GM12878 (cell line): ENCODE measurements around the gene OR1S1. TPM values are rescaled to one million over a fixed set of nuclear protein-coding genes. Genes with fewer than 3 reads are reported as not detected.

Experiments
- ATAC-seq: fragments of 200-7000 bp; cut with Tn5 transposase; 3 replicates; pipeline ENCODE4 v1.9.1; 2020; ENCODE audit warnings: mild to moderate bottlenecking, moderate library complexity
- BruUV-seq: library from RNA; stranded (reverse); fragments of 400-500 nt; replicated peaks from 2 replicates; lab custom pipeline; 2021; lab: Mats Ljungman, UMichigan
- CTCF ChIA-PET: fragments of 300-600 bp; sonication (Branson Sonifier 250); formaldehyde crosslinking; extraction: SDS; loops from one replicate; lab custom pipeline; 2021; ENCODE audit warnings: inconsistent platforms; lab: Yijun Ruan, JAX
- POLR2A ChIA-PET: fragments of 350-600 bp; formaldehyde crosslinking; extraction: SDS; loops from one replicate; lab custom pipeline; 2021; ENCODE audit warnings: inconsistent platforms; lab: Charles Lee
- RAD21 ChIA-PET: fragments of 300-600 bp; sonication (Branson Sonifier 250); formaldehyde crosslinking; loops from one replicate; lab custom pipeline; 2023; ENCODE audit warnings: antibody characterized with exemption; ENCODE audit not compliant: unreplicated experiment; lab: Charles Lee
- SMC1A ChIA-PET: fragments of 300-600 bp; sonication (Branson Sonifier 250); formaldehyde crosslinking; loops from one replicate; lab custom pipeline; 2023; ENCODE audit not compliant: unreplicated experiment, uncharacterized antibody; lab: Charles Lee
- DNase-seq: peaks from one replicate; pipeline ENCODE4 v3.0.0-alpha.2; 2011; ENCODE audit warnings: low read depth, low spot score
- FAIRE-seq: peaks from 3 replicates; lab custom pipeline; 2011; peaks lifted over from hg19 to GRCh38; lab: Jason Lieb, UNC
- H2AFZ ChIP-seq: 2 replicates; pipeline ENCODE4 v1.6.0; 2011; ENCODE audit warnings: low read depth, low read length, control low read depth; ENCODE audit not compliant: control insufficient read depth
- H3K27ac ChIP-seq: 2 replicates; pipeline ENCODE4 v1.5.1; 2011; ENCODE audit warnings: control low read depth; ENCODE audit not compliant: control insufficient read depth, insufficient read depth
- H3K27me3 ChIP-seq, 2 experiments: replicated peaks in 1 of 2; 2 replicates each; pipeline versions ENCODE4 v1.6.0 to v1.6.1; 2011; ENCODE audit warnings: low read length in 1 of 2; ENCODE audit not compliant: control insufficient read depth in 2 of 2, insufficient read depth in 2 of 2
- H3K36me3 ChIP-seq, 2 experiments: 2 replicates each; pipeline ENCODE4 v1.5.1; 2011; ENCODE audit warnings: low read length in 1 of 2; ENCODE audit not compliant: control insufficient read depth in 2 of 2, insufficient read depth in 2 of 2
- H3K4me1 ChIP-seq: 2 replicates; pipeline ENCODE4 v1.6.1; 2011; ENCODE audit warnings: mild to moderate bottlenecking, low read length, moderate library complexity, mixed read lengths; ENCODE audit not compliant: control insufficient read depth, insufficient read depth
- H3K4me2 ChIP-seq: 2 replicates; pipeline ENCODE4 v1.6.0; 2011; ENCODE audit warnings: control low read depth; ENCODE audit not compliant: control insufficient read depth, insufficient read depth
- H3K4me3 ChIP-seq: fragments of 200-600 bp; sonication (generic); 2 replicates; pipeline ENCODE4 v1.5.1; 2016
- H3K79me2 ChIP-seq: 2 replicates; pipeline ENCODE4 v1.6.0; 2011; ENCODE audit warnings: low read length; ENCODE audit not compliant: control insufficient read depth, insufficient read depth
- H3K9ac ChIP-seq: 2 replicates; pipeline ENCODE4 v1.8.0; 2011; ENCODE audit warnings: low read length, control low read depth, mixed read lengths; ENCODE audit not compliant: control insufficient read depth, insufficient read depth
- H3K9me3 ChIP-seq: replicated peaks from 3 replicates; pipeline ENCODE4 v1.5.1; 2011; ENCODE audit warnings: mild to moderate bottlenecking, low read length; ENCODE audit not compliant: control insufficient read depth, insufficient read depth
- H4K20me1 ChIP-seq: 2 replicates; pipeline ENCODE4 v1.6.0; 2011; ENCODE audit not compliant: control insufficient read depth, insufficient read depth
- CEBPB ChIP-seq, 2 experiments: fragments of 150-350 bp in 1 of 2; IDR thresholded peaks; 2 replicates each; pipeline ENCODE4 v1.6.1; 2012 to 2014; ENCODE audit warnings: low read depth in 2 of 2, low read length in 2 of 2, borderline replicate concordance in 1 of 2, inconsistent platforms in 1 of 2
- GABPA ChIP-seq: IDR thresholded peaks from 2 replicates; pipeline ENCODE4 v1.6.1; 2014; ENCODE audit warnings: antibody characterized with exemption, low read depth, mild to moderate bottlenecking, inconsistent platforms
- HDAC6 ChIP-seq: fragments of 200-600 bp; sonication (generic); IDR thresholded peaks from one replicate; pipeline ENCODE4 v1.8.0; 2017; ENCODE audit warnings: antibody characterized with exemption; ENCODE audit not compliant: unreplicated experiment
- MTA3 ChIP-seq: IDR thresholded peaks from 2 replicates; pipeline ENCODE4 v1.6.1; 2012; ENCODE audit warnings: low read length, inconsistent platforms, borderline replicate concordance
- MXI1 ChIP-seq: fragments of 150-350 bp; IDR thresholded peaks from 2 replicates; pipeline ENCODE4 v1.6.1; 2011; ENCODE audit warnings: low read depth, mild to moderate bottlenecking, inconsistent platforms, low read length, improper control_type of control experiment
- NBN ChIP-seq: fragments of 450-650 bp; IDR thresholded peaks from 2 replicates; pipeline ENCODE4 v1.6.1; 2016
- TCF7 ChIP-seq: IDR thresholded peaks from 2 replicates; pipeline ENCODE4 v1.6.1; 2014; ENCODE audit warnings: antibody characterized with exemption, borderline replicate concordance
- YBX1 ChIP-seq: fragments of 450-650 bp; IDR thresholded peaks from 2 replicates; pipeline ENCODE4 v1.6.1; 2016; ENCODE audit warnings: antibody characterized with exemption
- ZNF687 ChIP-seq: fragments of 450-650 bp; IDR thresholded peaks from 2 replicates; pipeline ENCODE4 v1.6.1; 2017; ENCODE audit warnings: mild to moderate bottlenecking, moderate library complexity
- WGBS: methylation state at CpG from one replicate; pipeline ENCODE4 v1.1.6; 2016; ENCODE audit warnings: low lambda C conversion rate; ENCODE audit not compliant: insufficient replicate concordance, insufficient coverage; ENCODE audit errors: missing lambda C conversion rate; 5-methylcytosine and 5-hydroxymethylcytosine counted together
- in situ Hi-C: fragments of 300-500 bp; cut with MboI; formaldehyde crosslinking; loops from 9 replicates; pipeline ENCODE4 v1.14.3; 2018; ENCODE audit warnings: mixed read lengths
- intact Hi-C: fragments of 100-400 bp; cut with micrococcal nuclease; formaldehyde crosslinking; loops from one replicate; pipeline ENCODE4 v1.14.2; 2022; ENCODE audit not compliant: unreplicated experiment
- polyA plus RNA-seq, 11 experiments: library from polyadenylated mRNA; depleted of rRNA in 4 of 11; unstranded in 6 of 11; stranded (reverse) in 5 of 11; fragments of >200 nt; fragmentation: Nextera tagmentation in 4 of 11; fragmentation: Illumina TruSeq in 1 of 11; extraction: Ambion mirVana in 4 of 11; extraction: Trizol in 1 of 11; gene quantifications; 1 replicate in 1 of 11; 2 replicates in 10 of 11; pipeline versions ENCODE4 v1.2.1 to v1.2.3, GENCODE V29; 2011 to 2016; ENCODE audit warnings: inconsistent platforms in 2 of 11, missing spikeins in 2 of 11, low read depth in 1 of 11
- total RNA-seq, 4 experiments: library from RNA; depleted of rRNA in 3 of 4; stranded (reverse); fragments of >200 nt in 3 of 4; fragmentation: Illumina TruSeq in 1 of 4; extraction: Trizol in 1 of 4; gene quantifications; 2 replicates each; pipeline versions ENCODE4 v1.2.1 to v1.2.3, GENCODE V29; 2013 to 2021

OR1S1 gene
- total and polyA plus RNA-seq, 10 of the 15 experiments (the other 5 are each of a cell fraction or from before 2014, with no cell fraction given): not detected

- no peak for TF ChIP-seq ZNF687
- no peak for TF ChIP-seq TCF7
- no peak for TF ChIP-seq HDAC6
- no peak for TF ChIP-seq GABPA
- no peak for TF ChIP-seq MTA3
- no peak for TF ChIP-seq NBN
- no peak for TF ChIP-seq YBX1
- no peak for TF ChIP-seq MXI1
Measured at GRCh38 chr11:58243954-58244353, 31.4 kb downstream of the OR1S1 start (continued).

GRCh38 chr11:58254936-58255335 is 42.4 kb downstream of the OR1S1 start:
- Histone ChIP-seq H3K9me3 (no peaks in the 10 kb centered on the region), H3K79me2 (no peaks in the 10 kb centered on the region), H2AFZ (no peak overlapping the region), H3K36me3 (no peaks in the 10 kb centered on the region), H3K4me3 (no peak overlapping the region), H3K9ac (no peak overlapping the region), H4K20me1 (no peaks in the 10 kb centered on the region), H3K4me2 (no peak overlapping the region), H3K27ac (no peak overlapping the region), H3K27me3 (no peaks in the 10 kb centered on the region), H3K4me1 (no peaks in the 10 kb centered on the region)
- no peak for FAIRE-seq
- SMC1A ChIA-PET: no interaction called here
- intact Hi-C loops: no loop called here
- BruUV-seq: no TSS peak
- in situ Hi-C loops: no loop called here
- CTCF ChIA-PET: no interaction called here
- ATAC-seq: no peak
- no peak for TF ChIP-seq CEBPB (IDR thresholded peaks at IDR 0.05; ENCODE audit: borderline replicate concordance in 1 of 2, low read depth in 2 of 2, low read length in 2 of 2)
- RAD21 ChIA-PET: no interaction called here
- POLR2A ChIA-PET: no interaction called here
- WGBS: 0% methylated on average over 1 of the region's 1 CpG
- DNase-seq: no peak
